Mesenchymal stem cell (in vitro differentiated cells and primary cell): ENCODE results near the gene CABP1.

Experiments used
- DNase-seq: peaks from one replicate; pipeline ENCODE4 v3.0.0-alpha.2; 2013
- H2AFZ ChIP-seq: one replicate; pipeline ENCODE4 v1.6.1; 2013; ENCODE audit warnings: low read depth, mild to moderate bottlenecking, control low read depth, inconsistent platforms, low read length, moderate library complexity
- H2AK5ac ChIP-seq: 2 replicates; pipeline ENCODE4 v1.6.1; 2013; ENCODE audit warnings: low read length, moderate library complexity, mild to moderate bottlenecking, inconsistent platforms; ENCODE audit not compliant: severe bottlenecking
- H2BK120ac ChIP-seq: one replicate; pipeline ENCODE4 v1.6.1; 2013; ENCODE audit warnings: low read depth, mild to moderate bottlenecking, inconsistent platforms, low read length, moderate library complexity
- H2BK12ac ChIP-seq, 2 experiments: one replicate each; pipeline ENCODE4 v1.6.1; 2013; ENCODE audit warnings: inconsistent platforms in 2 of 2, low read length in 2 of 2, mild to moderate bottlenecking in 2 of 2, moderate library complexity in 2 of 2, control low read depth in 1 of 2
- H2BK15ac ChIP-seq: one replicate; pipeline ENCODE4 v1.6.1; 2013; ENCODE audit warnings: mild to moderate bottlenecking, low read depth, inconsistent platforms; ENCODE audit not compliant: poor library complexity, severe bottlenecking
- H2BK5ac ChIP-seq: 2 replicates; pipeline ENCODE4 v1.6.1; 2013; ENCODE audit warnings: low read depth, mild to moderate bottlenecking, low read length, control low read depth, inconsistent platforms; ENCODE audit not compliant: poor library complexity, severe bottlenecking
- H3K14ac ChIP-seq, 2 experiments: one replicate each; pipeline ENCODE4 v1.6.1; 2013; ENCODE audit warnings: inconsistent platforms in 2 of 2, low read length in 2 of 2, control low read depth in 1 of 2, mild to moderate bottlenecking in 1 of 2, moderate library complexity in 1 of 2
- H3K18ac ChIP-seq, 2 experiments: one replicate each; pipeline ENCODE4 v1.6.1; 2013; ENCODE audit warnings: inconsistent platforms in 2 of 2, low read length in 2 of 2, control low read depth in 1 of 2, low read depth in 1 of 2, mild to moderate bottlenecking in 1 of 2
- H3K23ac ChIP-seq, 2 experiments: one replicate each; pipeline ENCODE4 v1.6.1; 2013; ENCODE audit warnings: inconsistent platforms in 2 of 2, low read length in 2 of 2, mild to moderate bottlenecking in 2 of 2, moderate library complexity in 2 of 2, control low read depth in 1 of 2
- H3K27ac ChIP-seq: 2 replicates; pipeline ENCODE4 v1.5.1; 2013; ENCODE audit warnings: mild to moderate bottlenecking, moderate library complexity, low read length, control low read depth, inconsistent platforms; ENCODE audit not compliant: poor library complexity, severe bottlenecking
- H3K27me3 ChIP-seq, 2 experiments: 2 replicates each; pipeline versions ENCODE4 v1.6.1 to v1.7.0; 2013; ENCODE audit warnings: low read length in 2 of 2, mild to moderate bottlenecking in 2 of 2, moderate library complexity in 2 of 2, control low read depth in 1 of 2, inconsistent platforms in 1 of 2; ENCODE audit not compliant: control insufficient read depth in 1 of 2, insufficient read depth in 1 of 2
- H3K36me3 ChIP-seq, 2 experiments: 2 replicates each; pipeline versions ENCODE4 v1.6.1 to v1.7.0; 2013; ENCODE audit warnings: low read length in 2 of 2, control low read depth in 1 of 2, inconsistent platforms in 1 of 2, low read depth in 1 of 2, mild to moderate bottlenecking in 1 of 2; ENCODE audit not compliant: insufficient read depth in 2 of 2, control insufficient read depth in 1 of 2
- H3K4ac ChIP-seq, 2 experiments: one replicate each; pipeline ENCODE4 v1.6.1; 2013; ENCODE audit warnings: inconsistent platforms in 2 of 2, low read length in 2 of 2, mild to moderate bottlenecking in 2 of 2, moderate library complexity in 2 of 2, control low read depth in 1 of 2, low read depth in 1 of 2
- H3K4me1 ChIP-seq: 2 replicates; pipeline ENCODE4 v1.6.1; 2013; ENCODE audit warnings: low read depth, low read length, control low read depth; ENCODE audit not compliant: control insufficient read depth, insufficient read depth
- H3K4me2 ChIP-seq: 2 replicates; pipeline ENCODE4 v1.6.1; 2013; ENCODE audit warnings: low read length, mild to moderate bottlenecking, inconsistent platforms; ENCODE audit not compliant: poor library complexity, severe bottlenecking
- H3K4me3 ChIP-seq, 2 experiments: 2 replicates each; pipeline versions ENCODE4 v1.5.1 to v1.7.0; 2013; ENCODE audit warnings: low read length in 2 of 2, mild to moderate bottlenecking in 2 of 2, control low read depth in 1 of 2, low read depth in 1 of 2; ENCODE audit not compliant: insufficient read depth in 1 of 2
- H3K79me1 ChIP-seq: replicated peaks from 2 replicates; pipeline ENCODE4 v1.6.1; 2013; ENCODE audit warnings: mild to moderate bottlenecking, control low read depth, low read length, inconsistent platforms; ENCODE audit not compliant: poor library complexity, severe bottlenecking
- H3K9ac ChIP-seq: 2 replicates; pipeline ENCODE4 v1.7.0; 2013; ENCODE audit warnings: mild to moderate bottlenecking, low read length, moderate library complexity
- H3K9me3 ChIP-seq: 2 replicates; pipeline ENCODE4 v1.7.0; 2013; ENCODE audit warnings: mild to moderate bottlenecking, low read length; ENCODE audit not compliant: control insufficient read depth
- H4K8ac ChIP-seq: one replicate; pipeline ENCODE4 v1.6.1; 2013; ENCODE audit warnings: inconsistent platforms, mild to moderate bottlenecking, low read length, moderate library complexity
- H4K91ac ChIP-seq: one replicate; pipeline ENCODE4 v1.6.1; 2013; ENCODE audit warnings: mild to moderate bottlenecking, low read length, inconsistent platforms
- WGBS: methylation state at CpG from one replicate; pipeline ENCODE4 v1.1.7; 2013; ENCODE audit warnings: mixed read lengths; 5-methylcytosine and 5-hydroxymethylcytosine counted together

The CABP1 gene

GRCh38 chr12:120677765-120678473 lies 37.5 kb downstream of the CABP1 start:
- H3K9me3 ChIP-seq: no peaks in the 10 kb centered on the region
- no peak overlapping the region for H4K8ac ChIP-seq
- H3K27me3 ChIP-seq: peaks cover 4 to 42% of the 10 kb centered on the region in 2 experiments
- no peak overlapping the region for H2AK5ac ChIP-seq
- H3K27ac ChIP-seq: no peak overlapping the region
- no peaks in the 10 kb centered on the region for H3K36me3 ChIP-seq
- no peak overlapping the region for H3K4me3 ChIP-seq
- H3K9ac ChIP-seq: no peak overlapping the region
- no peak overlapping the region for H2BK120ac ChIP-seq
- H3K4me1 ChIP-seq: no peaks in the 10 kb centered on the region
- H3K14ac ChIP-seq: no peak overlapping the region
- no peak for DNase-seq
- no peak overlapping the region for H2BK5ac ChIP-seq
- no peak overlapping the region for H3K18ac ChIP-seq
- no peak overlapping the region for H3K4ac ChIP-seq
- no peak overlapping the region for H3K23ac ChIP-seq
- H3K79me1 ChIP-seq: no peaks in the 10 kb centered on the region
- H4K91ac ChIP-seq: no peak overlapping the region
- 77% methylated on average over 7 of the region's 7 CpGs for WGBS
- H2BK12ac ChIP-seq: no peak overlapping the region
- no peak overlapping the region for H2AFZ ChIP-seq
- H3K4me2 ChIP-seq: no peak overlapping the region
- no peak overlapping the region for H2BK15ac ChIP-seq

GRCh38 chr12:120678572-120678971 lies 38.1 kb downstream of the CABP1 start:
- WGBS: 54% methylated on average over 6 of the region's 8 CpGs
- Histone ChIP-seq H3K27me3 (peaks cover 3 to 41% of the 10 kb centered on the region in 2 experiments), H3K9me3 (no peaks in the 10 kb centered on the region), H3K36me3 (no peaks in the 10 kb centered on the region), H3K14ac (no peak overlapping the region), H2BK5ac (no peak overlapping the region), H3K4me1 (no peaks in the 10 kb centered on the region), H3K79me1 (no peaks in the 10 kb centered on the region), H3K18ac (no peak overlapping the region), H3K23ac (no peak overlapping the region), H3K4ac (no peak overlapping the region), H2BK15ac (no peak overlapping the region), H4K8ac (no peak overlapping the region), H3K27ac (no peak overlapping the region), H3K9ac (no peak overlapping the region), H3K4me2 (no peak overlapping the region), H4K91ac (no peak overlapping the region), H2BK12ac (no peak overlapping the region), H3K4me3 (no peak overlapping the region), H2BK120ac (no peak overlapping the region), H2AFZ (no peak overlapping the region), H2AK5ac (no peak overlapping the region)
- no peak for DNase-seq

- Histone ChIP-seq H4K8ac (no peak overlapping the region), H3K4me2 (no peak overlapping the region), H3K4me1 (no peaks in the 10 kb centered on the region), H2BK120ac (no peak overlapping the region), H2AFZ (no peak overlapping the region), H3K4ac (no peak overlapping the region), H2BK5ac (no peak overlapping the region), H3K9me3 (no peaks in the 10 kb centered on the region), H3K23ac (peak overlapping the region in 1 of 2 experiments; percentile 40), H2BK15ac (no peak overlapping the region), H3K4me3 (no peak overlapping the region), H2AK5ac (no peak overlapping the region), H4K91ac (no peak overlapping the region), H2BK12ac (no peak overlapping the region), H3K36me3 (no peaks in the 10 kb centered on the region), H3K18ac (no peak overlapping the region), H3K9ac (no peak overlapping the region), H3K27me3 (peaks cover 0 to 25% of the 10 kb centered on the region in 2 experiments), H3K27ac (no peak overlapping the region), H3K79me1 (no peaks in the 10 kb centered on the region), H3K14ac (no peak overlapping the region)
- WGBS: 71% methylated on average over 4 of the region's 5 CpGs
- no peak for DNase-seq
These were observed 39.8 kb downstream of the CABP1 start for GRCh38 chr12:120680165-120680738.

GRCh38 chr12:120684523-120684932 lies 44.1 kb downstream of the CABP1 start:
- Histone ChIP-seq H2BK120ac (no peak overlapping the region), H3K9ac (no peak overlapping the region), H3K27ac (no peak overlapping the region), H3K79me1 (no peaks in the 10 kb centered on the region), H3K4ac (no peak overlapping the region), H3K14ac (no peak overlapping the region), H3K9me3 (no peaks in the 10 kb centered on the region), H3K4me2 (no peak overlapping the region), H3K18ac (no peak overlapping the region), H2BK15ac (no peak overlapping the region), H2AK5ac (no peak overlapping the region), H4K91ac (no peak overlapping the region), H3K4me3 (no peak overlapping the region), H3K23ac (no peak overlapping the region), H4K8ac (no peak overlapping the region), H2BK5ac (no peak overlapping the region), H2AFZ (peak overlapping the region; percentile 62), H3K4me1 (peaks cover 6% of the 10 kb centered on the region), H3K27me3 (peaks cover 0 to 9% of the 10 kb centered on the region in 2 experiments), H3K36me3 (no peaks in the 10 kb centered on the region), H2BK12ac (no peak overlapping the region)
- 92% methylated on average over 8 of the region's 8 CpGs for WGBS
- peak; percentile 80 for DNase-seq
